Thymus (tissue), 11 donors: Measurements from ENCODE around the gene CCNY. TPM values are rescaled to one million over a fixed set of nuclear protein-coding genes. Genes with fewer than 3 reads are reported as not detected.

Experiments used
- DNase-seq, 9 donors: peaks; one replicate each; pipeline ENCODE4 v3.0.0-alpha.2; 2013; ENCODE audit warnings: low spot score in 9 of 9, low read depth in 6 of 9, missing footprints in 1 of 9
- H3K27ac ChIP-seq, 2 donors: one replicate each; pipeline ENCODE4 v1.5.1; 2013; ENCODE audit warnings: control low read depth in 1 of 2, low read depth in 1 of 2, low read length in 1 of 2, mild to moderate bottlenecking in 1 of 2, moderate library complexity in 1 of 2
- H3K27me3 ChIP-seq, 2 donors: one replicate each; pipeline ENCODE4 v1.5.1; 2013; ENCODE audit warnings: low read length in 1 of 2; ENCODE audit not compliant: control insufficient read depth in 2 of 2, insufficient read depth in 1 of 2
- H3K36me3 ChIP-seq, 2 donors: one replicate each; pipeline ENCODE4 v1.5.1; 2013; ENCODE audit warnings: low read length in 1 of 2, mild to moderate bottlenecking in 1 of 2, moderate library complexity in 1 of 2; ENCODE audit not compliant: control insufficient read depth in 2 of 2, insufficient read depth in 2 of 2
- H3K4me1 ChIP-seq, 2 donors: one replicate each; pipeline ENCODE4 v1.5.1; 2013; ENCODE audit warnings: low read length in 2 of 2; ENCODE audit not compliant: control insufficient read depth in 2 of 2, insufficient read depth in 2 of 2
- H3K4me3 ChIP-seq, 2 donors: one replicate each; pipeline ENCODE4 v1.5.1; 2013; ENCODE audit warnings: low read length in 2 of 2, control low read depth in 1 of 2, mild to moderate bottlenecking in 1 of 2
- H3K9me3 ChIP-seq, 2 donors: one replicate each; pipeline ENCODE4 v1.5.1; 2013; ENCODE audit warnings: low read length in 1 of 2, mild to moderate bottlenecking in 1 of 2; ENCODE audit not compliant: control insufficient read depth in 2 of 2, insufficient read depth in 1 of 2
- WGBS: extraction: QIAGEN DNeasy Blood & Tissue Kit; methylation state at CpG from one replicate; pipeline ENCODE4 v1.1.7; 2013; 5-methylcytosine and 5-hydroxymethylcytosine counted together
- polyA plus RNA-seq: library from polyadenylated mRNA; stranded (reverse); fragments of 200-250 nt; gene quantifications from one replicate; pipeline ENCODE4 v1.2.3, GENCODE V29; 2013
- total RNA-seq: library from RNA; stranded (reverse); fragments of 120-200 nt; gene quantifications from one replicate; pipeline ENCODE4 v1.2.4, GENCODE V29; 2013
- donor health status: healthy.

Gene CCNY
- total and polyA plus RNA-seq, 2 donors = 27.6 to 34.9 TPM

GRCh38 chr10:35463105-35463867 lies 127.0 kb downstream of the CCNY start:
- no peaks in the 10 kb centered on the region for H3K27me3 ChIP-seq
- no peak overlapping the region for H3K27ac ChIP-seq
- no peak overlapping the region for H3K4me3 ChIP-seq
- 48% methylated on average over 3 of the region's 3 CpGs for WGBS
- no peaks in the 10 kb centered on the region for H3K36me3 ChIP-seq
- no peaks in the 10 kb centered on the region for H3K9me3 ChIP-seq
- peaks cover 6 to 32% of the 10 kb centered on the region in 2 donors for H3K4me1 ChIP-seq
- DNase-seq = no peak

- Histone ChIP-seq H3K27me3 (no peaks in the 10 kb centered on the region), H3K4me1 (peaks cover 6 to 27% of the 10 kb centered on the region in 2 donors), H3K36me3 (no peaks in the 10 kb centered on the region), H3K27ac (no peak overlapping the region), H3K4me3 (no peak overlapping the region), H3K9me3 (no peaks in the 10 kb centered on the region)
- 93% methylated on average over 3 of the region's 3 CpGs for WGBS
- no peak for DNase-seq
These were observed 127.6 kb downstream of the CCNY start for GRCh38 chr10:35463878-35464277.

GRCh38 chr10:35464825-35465456 lies 128.6 kb downstream of the CCNY start:
- Histone ChIP-seq H3K9me3 (no peaks in the 10 kb centered on the region), H3K27me3 (no peaks in the 10 kb centered on the region), H3K36me3 (no peaks in the 10 kb centered on the region), H3K4me3 (no peak overlapping the region), H3K4me1 (peaks cover 6 to 20% of the 10 kb centered on the region in 2 donors), H3K27ac (no peak overlapping the region)
- no peak for DNase-seq
- 98% methylated on average over 11 of the region's 11 CpGs for WGBS

- H3K4me1 ChIP-seq = peaks cover 6 to 17% of the 10 kb centered on the region in 2 donors
- no peak overlapping the region for H3K4me3 ChIP-seq
- no peaks in the 10 kb centered on the region for H3K9me3 ChIP-seq
- no peaks in the 10 kb centered on the region for H3K27me3 ChIP-seq
- DNase-seq = no peak
- no peak overlapping the region for H3K27ac ChIP-seq
- WGBS = 94% methylated on average over 5 of the region's 5 CpGs
- H3K36me3 ChIP-seq = no peaks in the 10 kb centered on the region
These were observed 129.4 kb downstream of the CCNY start for GRCh38 chr10:35465673-35466072.

- Histone ChIP-seq H3K27ac (no peak overlapping the region), H3K36me3 (no peaks in the 10 kb centered on the region), H3K4me1 (peaks cover 6 to 17% of the 10 kb centered on the region in 2 donors), H3K9me3 (no peaks in the 10 kb centered on the region), H3K27me3 (no peaks in the 10 kb centered on the region), H3K4me3 (no peak overlapping the region)
- WGBS = 77% methylated on average over 5 of the region's 5 CpGs
- DNase-seq = no peak
These were observed 129.9 kb downstream of the CCNY start for GRCh38 chr10:35466170-35466569.

- Histone ChIP-seq H3K36me3 (no peaks in the 10 kb centered on the region), H3K27ac (no peak overlapping the region), H3K4me1 (peaks cover 6 to 17% of the 10 kb centered on the region in 2 donors), H3K27me3 (no peaks in the 10 kb centered on the region), H3K9me3 (no peaks in the 10 kb centered on the region), H3K4me3 (no peak overlapping the region)
- 98% methylated on average over 4 of the region's 4 CpGs for WGBS
- no peak for DNase-seq
These were observed 130.4 kb downstream of the CCNY start for GRCh38 chr10:35466661-35467060.

GRCh38 chr10:35467186-35467585 lies 130.9 kb downstream of the CCNY start:
- no peaks in the 10 kb centered on the region for H3K27me3 ChIP-seq
- no peak for DNase-seq

GRCh38 chr10:35470248-35470924 lies 134.1 kb downstream of the CCNY start:
- H3K4me3 ChIP-seq = no peak overlapping the region
- no peaks in the 10 kb centered on the region for H3K27me3 ChIP-seq
- 99% methylated on average over 9 of the region's 9 CpGs for WGBS
- DNase-seq = no peak
- no peaks in the 10 kb centered on the region for H3K9me3 ChIP-seq
- H3K4me1 ChIP-seq = peaks cover 0 to 2% of the 10 kb centered on the region in 2 donors
- no peaks in the 10 kb centered on the region for H3K36me3 ChIP-seq
- H3K27ac ChIP-seq = no peak overlapping the region

More at GRCh38 chr10:35467186-35467585, 130.9 kb downstream of the CCNY start:
- no peaks in the 10 kb centered on the region for H3K9me3 ChIP-seq
- H3K36me3 ChIP-seq = no peaks in the 10 kb centered on the region
- H3K4me3 ChIP-seq = no peak overlapping the region
- peaks cover 6 to 15% of the 10 kb centered on the region in 2 donors for H3K4me1 ChIP-seq
- no peak overlapping the region for H3K27ac ChIP-seq

GRCh38 chr10:35470925-35471315 lies 134.6 kb downstream of the CCNY start:
- Histone ChIP-seq H3K4me1 (peaks cover 0 to 2% of the 10 kb centered on the region in 2 donors), H3K9me3 (no peaks in the 10 kb centered on the region), H3K27ac (no peak overlapping the region), H3K36me3 (no peaks in the 10 kb centered on the region), H3K27me3 (no peaks in the 10 kb centered on the region), H3K4me3 (no peak overlapping the region)
- 90% methylated on average over 5 of the region's 5 CpGs for WGBS
- no peak for DNase-seq
